SU-DHL-6 (cell line): Measurements from ENCODE around the gene CTNNBIP1.

Source experiments
- CTCF ChIP-seq: fragments of 200-600 bp; sonication (generic); IDR thresholded peaks from one replicate; pipeline ENCODE4 v1.5.1; 2017; ENCODE audit warnings: antibody characterized with exemption, mild to moderate bottlenecking, low read length, moderate library complexity; ENCODE audit not compliant: insufficient read depth, poor library complexity, severe bottlenecking
- EZH2phosphoT487 ChIP-seq: fragments of 200-600 bp; sonication (generic), shearing (Covaris generic); conservative IDR thresholded peaks from 2 replicates; pipeline ENCODE4 v1.6.1; 2018; ENCODE audit warnings: mild to moderate bottlenecking, antibody characterized with exemption, low read length, moderate library complexity, mixed read lengths

- TF ChIP-seq CTCF = no peak
- TF ChIP-seq EZH2phosphoT487 = no peak
Observed at GRCh38 chr1:9822490-9822889, 87.6 kb downstream of the CTNNBIP1 start.
